ENCODE data around the gene IL11.
A peak's percentile ranks its signal among the peaks of the same experiment; 100 is the strongest.

IL11 gene

DNA sequence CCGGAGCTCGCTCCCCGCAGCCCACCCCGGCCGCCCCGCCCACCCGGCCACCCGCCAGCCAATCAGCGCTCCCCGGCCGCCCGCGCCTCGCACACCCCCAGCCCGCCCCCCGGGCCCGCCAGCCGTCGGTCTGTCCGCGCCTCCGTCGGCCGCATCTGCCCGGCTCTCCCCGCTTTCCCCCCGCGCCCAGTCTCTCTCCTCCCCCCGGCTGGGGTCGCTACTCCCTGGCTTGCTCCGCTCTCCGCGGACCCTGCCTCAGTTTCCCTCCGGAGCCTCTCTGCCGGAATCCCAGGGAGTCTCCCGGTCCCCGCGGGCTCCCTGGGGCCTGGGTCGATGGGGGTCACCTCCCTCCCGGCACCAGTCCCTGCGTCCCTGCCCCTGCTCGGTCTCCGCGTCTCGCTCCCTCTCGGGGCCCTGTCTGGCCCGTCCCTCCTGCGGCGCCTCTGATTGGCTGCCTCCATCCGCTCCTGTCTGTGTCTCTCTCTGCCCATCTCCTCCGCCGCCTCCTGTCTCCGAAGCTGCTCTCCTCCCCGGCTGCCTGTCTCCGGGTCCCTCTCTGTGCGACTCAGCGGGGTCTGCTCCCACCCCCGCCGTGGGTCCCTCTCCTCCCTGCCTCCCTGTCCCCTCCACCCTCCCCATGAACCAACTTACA lies 484 bp downstream of the IL11 start:
- peak; percentile 41 for DNase-seq

- no peak for DNase-seq
Observed at GRCh38 chr19:55368701-55369563, 1.3 kb downstream of the IL11 start.

DNA sequence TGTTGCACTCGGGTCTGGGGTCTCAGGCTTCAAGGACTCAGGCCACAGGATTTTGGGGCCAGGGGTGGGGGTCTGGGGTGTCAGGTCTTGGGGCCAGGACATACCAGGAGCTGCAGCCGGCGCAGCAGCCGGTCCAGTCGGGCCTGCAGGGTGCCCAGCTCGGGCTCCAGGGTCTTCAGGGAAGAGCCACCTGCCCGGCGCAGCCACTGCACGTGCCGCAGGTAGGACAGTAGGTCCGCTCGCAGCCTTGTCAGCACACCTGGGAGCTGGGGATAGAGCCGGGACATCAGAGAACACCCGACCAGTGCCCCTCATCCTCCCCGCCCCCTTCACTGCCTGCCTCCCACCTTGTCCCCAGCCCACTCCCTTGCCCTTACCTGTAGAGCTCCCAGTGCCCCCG lies 2.2 kb downstream of the IL11 start:
- DNase-seq = no peak

DNA sequence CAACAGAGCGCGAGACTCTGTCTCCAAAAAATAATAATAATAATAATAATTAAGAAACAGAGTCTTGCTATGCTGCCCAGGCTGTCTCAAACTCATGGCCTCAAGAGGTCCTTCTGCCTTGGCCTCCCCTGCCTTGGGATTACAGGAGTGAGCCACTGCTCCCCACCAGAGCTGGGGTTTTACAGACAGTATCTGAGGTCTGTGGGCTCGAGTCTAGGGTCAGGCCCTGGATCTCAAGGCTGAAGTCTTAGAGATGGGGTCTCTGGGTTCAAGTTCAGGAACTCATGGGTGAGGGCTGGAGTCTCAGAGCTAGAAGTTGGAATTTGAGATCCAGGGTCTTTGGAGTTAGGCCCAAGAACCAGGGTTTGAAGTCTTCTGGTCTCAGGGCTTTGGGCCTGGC lies 3.5 kb downstream of the IL11 start:
- DNase-seq = no peak

GRCh38 chr19:55365964-55366363 lies 4.3 kb downstream of the IL11 start:
- no peak for DNase-seq

DNA sequence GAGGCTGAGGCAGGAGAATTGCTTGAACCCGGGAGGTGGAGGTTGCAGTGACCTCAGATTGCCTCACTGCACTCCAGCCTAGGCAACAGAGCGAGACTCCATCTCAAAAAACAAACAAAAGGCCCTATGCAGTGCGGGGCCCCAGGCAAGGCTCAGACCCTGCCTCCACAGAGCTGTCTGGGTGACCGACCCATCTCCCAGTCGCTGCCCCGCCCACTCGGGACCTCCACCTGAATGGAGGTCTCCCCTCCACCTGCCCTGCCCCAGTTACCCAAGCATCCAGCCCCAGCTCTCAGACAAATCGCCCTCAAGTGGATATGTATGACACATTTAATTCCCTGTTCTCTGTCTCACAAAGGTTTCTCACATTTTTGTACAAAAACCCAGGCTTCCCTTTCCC lies 5.0 kb downstream of the IL11 start:
- DNase-seq = no peak

DNA sequence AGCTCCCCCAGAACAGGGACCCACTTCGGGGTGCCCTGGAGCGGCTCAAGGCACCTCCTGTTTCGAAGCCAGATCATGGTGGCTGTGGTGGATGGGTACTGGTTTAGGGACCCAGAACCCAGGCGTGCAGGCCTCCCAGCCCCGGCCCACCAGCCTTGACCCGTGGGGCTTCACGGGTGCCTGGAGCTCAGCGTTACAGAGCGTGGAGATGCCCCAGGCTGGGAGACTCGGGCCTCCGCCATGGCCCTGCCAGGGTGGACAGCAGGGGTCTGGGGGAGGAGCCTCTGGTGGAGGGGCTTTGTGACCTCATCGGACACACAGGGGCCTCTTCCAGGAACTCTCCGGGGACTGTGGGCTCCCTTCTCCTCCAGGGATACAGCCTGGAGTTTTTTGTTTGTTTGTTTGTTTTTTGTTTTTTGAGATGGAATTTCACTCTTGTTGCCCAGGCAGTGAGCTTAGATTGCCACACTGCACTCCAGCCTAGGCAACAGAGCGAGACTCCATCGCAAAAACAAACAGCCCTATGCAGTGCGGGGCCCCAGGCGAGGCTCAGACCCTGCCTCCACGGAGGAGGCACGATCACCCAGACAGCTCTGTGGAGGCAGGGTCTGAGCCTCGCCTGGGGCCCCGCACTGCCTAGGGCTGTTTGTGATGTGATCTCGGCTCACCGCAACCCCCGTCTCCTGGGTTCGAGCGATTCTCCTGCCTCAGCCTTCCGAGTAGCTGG lies 7.1 kb downstream of the IL11 start, which contains the start of gene GARIN5B:
Gene GARIN5B (minus strand): TSS at position 271 of the 727 bp plus-strand sequence. CDS start 194 bp downstream, at position 77.
- DNase-seq = no peak

DNA sequence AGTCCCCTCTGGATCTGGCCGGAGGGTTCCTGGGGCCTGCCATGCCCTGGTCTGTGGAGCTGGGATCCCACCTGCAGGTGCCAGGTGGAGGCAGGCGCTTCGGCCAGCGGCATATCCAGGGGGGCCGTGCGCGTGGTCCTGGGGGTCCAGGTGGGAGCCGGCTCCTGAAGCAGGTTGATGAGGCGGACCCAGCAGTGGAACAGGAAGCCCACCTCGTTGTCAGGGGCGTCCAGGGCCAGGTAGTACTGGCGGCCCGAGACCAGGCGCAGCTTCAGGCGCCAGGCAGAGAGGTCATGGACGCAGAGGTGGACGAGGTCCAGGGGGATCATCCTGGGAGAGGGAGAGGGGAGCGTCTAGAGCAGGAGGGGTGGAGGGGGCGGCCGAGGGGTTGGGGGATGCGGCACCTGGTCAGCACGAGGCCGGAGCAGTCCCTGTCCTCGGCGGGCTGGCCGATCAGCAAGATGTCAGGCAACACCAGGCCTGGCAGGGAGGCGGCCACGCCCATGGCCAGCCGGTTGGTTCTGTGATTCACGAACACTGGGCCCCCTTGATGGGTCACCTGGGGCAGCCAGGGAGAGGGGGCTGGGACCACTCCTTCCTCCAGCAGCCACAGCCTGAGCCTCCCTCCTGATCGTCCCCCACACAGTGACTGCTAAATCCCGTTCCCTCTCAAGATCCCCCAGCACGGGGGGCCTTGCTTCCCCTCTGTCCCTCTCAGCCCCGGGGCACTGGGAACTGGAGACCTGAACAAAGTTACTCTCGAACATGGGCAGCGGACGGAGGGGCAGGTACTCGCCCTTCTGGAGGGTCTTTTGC lies 7.9 kb downstream of the IL11 start:
- no peak for DNase-seq

- no peak for DNase-seq
Observed at GRCh38 chr19:55360902-55361301, 9.4 kb downstream of the IL11 start.

GRCh38 chr19:55358943-55359908 lies 11.0 kb downstream of the IL11 start:
- DNase-seq = no peak

- no peak for DNase-seq
Observed at GRCh38 chr19:55358493-55358892, 11.8 kb downstream of the IL11 start.

- DNase-seq = no peak
Observed at GRCh38 chr19:55355213-55355821, 14.9 kb downstream of the IL11 start.

DNA sequence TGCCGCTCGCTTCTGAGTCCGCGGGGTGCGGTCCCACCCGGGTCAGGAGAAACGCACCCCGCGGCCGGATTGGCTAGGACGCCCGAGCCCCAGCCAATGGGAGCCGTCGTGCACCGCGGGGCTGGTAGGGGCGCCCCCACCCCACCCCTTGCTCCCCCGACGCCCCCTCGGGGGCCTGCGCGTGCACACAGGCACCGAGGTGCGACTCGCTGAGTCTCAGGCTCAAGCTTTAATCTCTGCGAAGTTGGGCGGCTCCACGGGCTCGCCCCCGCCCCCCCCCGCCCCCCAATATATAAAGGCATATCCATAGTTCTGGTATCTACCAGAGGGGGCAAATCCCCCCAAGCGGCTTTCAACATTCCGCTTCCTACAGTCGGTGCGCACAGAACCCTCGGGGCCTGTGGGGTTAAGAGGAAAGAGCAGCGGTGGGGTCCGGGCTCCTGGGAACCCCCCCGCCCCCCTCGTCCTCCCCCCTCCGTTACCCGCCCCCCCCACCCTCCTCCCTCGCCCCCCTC lies 15.5 kb downstream of the IL11 start, which contains the start of gene COX6B2:
Gene COX6B2 (minus strand): TSS at position 22 of the 515 bp plus-strand sequence. CDS start 198 bp downstream, outside the sequence.
- DNase-seq = no peak

DNA sequence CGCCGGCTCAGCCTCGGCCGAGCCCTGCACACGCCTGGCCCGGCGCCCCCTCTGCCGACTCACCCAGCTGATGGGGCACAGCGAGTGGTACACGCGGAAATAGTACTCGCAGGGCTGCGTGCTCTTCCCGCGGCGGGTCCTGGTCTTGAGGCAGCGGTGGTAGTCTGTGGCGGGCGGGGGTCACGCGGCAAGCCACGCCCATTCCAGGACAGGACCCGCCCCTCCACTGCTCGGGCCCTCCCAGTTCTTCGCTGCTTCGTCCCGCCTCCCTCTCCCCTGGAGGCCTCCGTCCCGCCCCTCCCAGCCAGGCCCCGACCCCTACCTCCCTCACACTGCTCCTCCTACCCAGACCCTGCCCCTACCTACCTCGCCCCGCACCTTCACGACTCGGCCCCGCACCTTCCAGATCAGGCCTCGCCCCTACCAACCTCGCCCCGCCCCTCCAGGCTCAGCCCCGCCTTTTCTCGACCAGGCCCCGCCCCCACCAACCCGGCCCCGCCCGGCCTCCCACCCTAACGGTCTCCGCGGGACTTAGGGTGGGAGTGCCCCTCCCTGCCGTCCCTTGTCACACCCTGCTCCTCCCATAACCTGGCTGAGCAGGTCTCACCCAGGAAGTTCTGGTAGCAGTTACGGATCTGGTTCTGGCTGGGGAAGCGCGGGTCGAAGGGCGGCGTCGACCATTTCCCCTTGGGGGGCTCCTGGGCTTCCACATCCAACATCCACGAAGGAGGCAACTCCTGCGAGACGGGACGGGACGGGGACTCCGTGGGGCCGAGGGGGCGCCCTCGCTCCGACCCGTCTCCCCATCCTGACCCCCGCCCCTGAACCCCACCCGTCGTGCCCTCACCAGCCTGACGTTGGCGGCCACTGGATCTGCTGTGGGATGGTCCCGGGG lies 16.2 kb downstream of the IL11 start:
- DNase-seq = peak; percentile 56

- no peak for DNase-seq
Observed at GRCh38 chr19:55353356-55353802, 16.9 kb downstream of the IL11 start.

DNA sequence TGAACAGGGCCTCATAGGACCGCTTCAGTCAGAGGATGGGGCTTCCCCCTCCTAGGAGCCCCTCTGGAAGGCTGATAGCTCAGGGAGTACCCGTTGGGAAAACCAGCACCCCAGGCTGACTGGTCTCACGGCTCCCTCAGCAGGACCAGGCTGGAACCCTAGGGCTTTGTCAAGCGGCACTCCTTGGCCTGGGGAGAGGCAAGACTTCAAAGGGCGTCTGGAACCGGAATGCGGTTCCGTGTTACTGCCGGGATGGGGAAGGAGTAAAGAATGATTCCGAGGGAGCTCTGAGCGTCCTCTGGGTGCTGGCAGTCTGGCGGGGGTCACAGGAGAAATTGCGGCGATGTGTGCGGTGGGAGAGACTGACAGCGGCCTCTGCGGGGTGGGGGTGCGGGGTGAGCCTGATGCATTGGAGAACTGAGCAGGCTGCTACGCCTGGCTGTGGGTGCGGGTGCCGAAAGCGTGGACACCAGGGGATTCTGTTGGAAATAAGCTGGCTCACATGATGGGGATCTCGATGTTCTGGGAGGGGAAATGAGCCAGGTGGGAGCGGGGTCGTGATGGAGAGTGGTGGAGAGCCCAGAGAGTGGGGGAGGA lies 17.6 kb downstream of the IL11 start:
- DNase-seq = no peak

DNA sequence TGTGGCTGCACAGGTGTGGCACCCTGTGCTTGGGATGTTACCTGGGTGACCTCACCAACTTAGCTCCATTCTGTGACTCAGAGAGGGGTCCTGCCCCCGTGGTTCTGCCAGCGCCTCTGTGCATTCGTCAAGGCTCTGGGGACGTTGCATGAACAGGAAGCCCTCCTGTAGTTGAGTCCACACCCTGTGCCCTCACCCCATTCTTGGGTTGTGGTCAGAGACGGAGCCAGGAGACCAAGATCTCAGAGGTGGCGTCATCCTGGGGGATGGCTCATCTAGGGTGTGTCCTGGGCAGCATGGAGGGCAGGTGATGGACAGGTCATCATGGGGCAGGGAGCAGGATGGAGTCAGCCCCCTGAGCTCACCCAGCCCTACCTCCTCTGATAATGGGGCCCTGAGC lies 18.2 kb downstream of the IL11 start:
- DNase-seq = no peak

DNA sequence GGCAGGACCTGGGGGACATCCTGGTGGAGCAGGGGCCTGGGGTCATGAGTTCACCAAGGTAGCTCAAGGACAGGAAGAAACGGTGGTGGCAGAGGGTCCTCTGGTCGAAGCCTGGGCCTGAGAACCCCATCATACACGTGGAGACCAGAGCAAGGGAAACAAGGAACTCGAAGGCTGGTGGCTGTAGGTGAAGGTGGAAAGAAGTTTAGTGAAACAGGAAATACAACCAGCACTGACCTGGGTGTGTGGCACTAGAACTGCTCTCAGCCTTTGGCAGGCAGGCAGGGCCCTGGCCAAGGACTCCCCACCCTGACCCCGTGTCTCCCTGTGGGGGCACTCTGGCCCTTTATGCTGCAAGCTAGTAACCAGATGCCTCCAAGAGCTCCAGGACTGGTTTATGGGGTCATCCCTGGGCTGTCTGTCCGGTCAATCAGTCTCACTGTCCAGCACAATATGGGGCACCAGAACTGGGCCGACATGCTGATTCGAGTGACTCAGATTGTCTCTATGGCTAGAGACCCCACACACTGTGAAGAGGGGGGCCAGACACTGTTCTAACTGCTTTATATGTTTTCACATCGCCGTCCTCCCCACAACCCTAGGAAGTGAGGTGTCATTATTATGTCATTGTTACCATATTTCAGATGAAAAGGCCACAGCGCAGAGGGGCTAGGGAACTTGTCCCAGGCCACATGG lies 19.5 kb downstream of the IL11 start:
- DNase-seq = no peak
